Measurements from ENCODE around the gene CSF3R. TPM values are rescaled to one million over a fixed set of nuclear protein-coding genes. Genes with fewer than 3 reads are reported as not detected.
"Not testable (repeated sequence)": the region's sequence is repeated elsewhere in the genome, so short reads cannot be mapped to it uniquely, and the experiment has no call there.

CSF3R gene
- polyA plus RNA-seq, 3 donors, result 270 to 1,537 (median 447) TPM

GRCh38 chr1:36487906-36488305 is 5.2 kb upstream of the CSF3R start:
- H3K4me1 Mint-ChIP-seq, result peaks cover 73% of the 10 kb centered on the region
- H3K27ac Mint-ChIP-seq, result peak overlapping the region; percentile 98 to 100 (median 99)
- H3K27ac ChIP-seq (ENCODE audit: low read depth in 1 of 2, low read length in 2 of 2), result peak overlapping the region; percentile 94 to 99
- peak overlapping the region in 1 of 3 experiments; percentile 64 for H3K4me3 ChIP-seq (replicated peaks in 1 of 3; ENCODE audit: low read depth in 2 of 3, low read length in 3 of 3)
- peaks cover 0 to 6% of the 10 kb centered on the region in 2 donors for H3K36me3 Mint-ChIP-seq
- no peak for DNase-seq
- intact Hi-C loops (cut with micrococcal nuclease), result loop anchor here in 1 of 2 donors (2.0 kb wide), 1 partner anchor 23 kb away; the partner anchor contains the start of gene MRPS15
- WGBS (ENCODE audit: insufficient coverage), result 85% methylated on average over 1 of the region's 3 CpGs
- peaks cover 64 to 66% of the 10 kb centered on the region in 2 donors for H3K4me1 ChIP-seq (ENCODE audit: control insufficient read depth in 1 of 2, insufficient read depth in 2 of 2, low read length in 2 of 2)
- TF ChIP-seq CTCF (IDR thresholded peaks at IDR 0.05), result no peak
- H3K9me3 ChIP-seq (replicated peaks in 1 of 2; ENCODE audit: control insufficient read depth in 1 of 2, insufficient read depth in 1 of 2, low read length in 2 of 2), result no peaks in the 10 kb centered on the region
- no peaks in the 10 kb centered on the region for H3K27me3 ChIP-seq (ENCODE audit: control insufficient read depth in 2 of 2, insufficient read depth in 2 of 2, low read length in 2 of 2)
- H3K9ac ChIP-seq (ENCODE audit: insufficient read depth, low read length, poor library complexity, severe bottlenecking), result no peak overlapping the region
- H4K20me1 ChIP-seq (ENCODE audit: insufficient read depth, low read length), result no peaks in the 10 kb centered on the region
- no peaks in the 10 kb centered on the region for H3K36me3 ChIP-seq (replicated peaks in 1 of 2; ENCODE audit: control insufficient read depth in 1 of 2, insufficient read depth in 2 of 2, low read length in 2 of 2)
- H2AFZ ChIP-seq (ENCODE audit: insufficient read depth, low read depth, low read length, poor library complexity, severe bottlenecking), result peak overlapping the region; percentile 61
- H3K4me3 Mint-ChIP-seq, result no peak overlapping the region
- H3K9me3 Mint-ChIP-seq, result peaks cover 0 to 3% (median 0%) of the 10 kb centered on the region in 7 donors
- peaks cover 3% of the 10 kb centered on the region for H3K79me2 ChIP-seq (ENCODE audit: insufficient read depth, low read length)
- peak overlapping the region; percentile 64 for H3K4me2 ChIP-seq (replicated peaks; ENCODE audit: extremely low read depth, low read length, poor library complexity, severe bottlenecking)
- H3K27me3 Mint-ChIP-seq (ENCODE audit: low read depth in 3 of 3), result peaks cover 0 to 5% (median 0%) of the 10 kb centered on the region in 3 donors

GRCh38 chr1:36487336-36487725 is 4.6 kb upstream of the CSF3R start:
- Mint-ChIP-seq H3K4me3 (peak overlapping the region; percentile 21 to 86), H3K4me1 (peaks cover 71% of the 10 kb centered on the region), H3K27ac (peak overlapping the region; percentile 98 to 100 (median 99))
- intact Hi-C loops (cut with micrococcal nuclease), result loop anchor here in 1 of 2 donors (2.0 kb wide), 1 partner anchor 23 kb away; the partner anchor contains the start of gene MRPS15
- H3K36me3 Mint-ChIP-seq; H3K36me3 ChIP-seq (replicated peaks in 1 of 2; ENCODE audit: control insufficient read depth in 1 of 2, insufficient read depth in 2 of 2, low read length in 2 of 2); H3K27me3 Mint-ChIP-seq (ENCODE audit: low read depth in 3 of 3); H3K79me2 ChIP-seq (ENCODE audit: insufficient read depth, low read length); DNase-seq; H4K20me1 ChIP-seq (ENCODE audit: insufficient read depth, low read length); H3K9me3 Mint-ChIP-seq; H3K27me3 ChIP-seq (ENCODE audit: control insufficient read depth in 2 of 2, insufficient read depth in 2 of 2, low read length in 2 of 2); H3K9me3 ChIP-seq (replicated peaks in 1 of 2; ENCODE audit: control insufficient read depth in 1 of 2, insufficient read depth in 1 of 2, low read length in 2 of 2): not testable (repeated sequence)
- Histone ChIP-seq H3K9ac (ENCODE audit: insufficient read depth, low read length, poor library complexity, severe bottlenecking) (peak overlapping the region; percentile 62), H3K4me3 (replicated peaks in 1 of 3; ENCODE audit: low read depth in 2 of 3, low read length in 3 of 3) (peak overlapping the region in 1 of 3 experiments; percentile 64), H3K4me2 (replicated peaks; ENCODE audit: extremely low read depth, low read length, poor library complexity, severe bottlenecking) (peak overlapping the region; percentile 64), H3K4me1 (ENCODE audit: control insufficient read depth in 1 of 2, insufficient read depth in 2 of 2, low read length in 2 of 2) (peaks cover 66 to 72% of the 10 kb centered on the region in 2 donors), H2AFZ (ENCODE audit: insufficient read depth, low read depth, low read length, poor library complexity, severe bottlenecking) (peak overlapping the region; percentile 61), H3K27ac (ENCODE audit: low read depth in 1 of 2, low read length in 2 of 2) (peak overlapping the region; percentile 94 to 99)
- no CpG with 5 or more reads among the region's 9 CpGs for WGBS (ENCODE audit: insufficient coverage)
